Measurements from ENCODE around the gene AK4. TPM values are rescaled to one million over a fixed set of nuclear protein-coding genes. Genes with fewer than 3 reads are reported as not detected.
"Not testable (repeated sequence)": the region's sequence is repeated elsewhere in the genome, so short reads cannot be mapped to it uniquely, and the experiment has no call there.

AK4 gene
- polyA plus RNA-seq, 2 of the 4 experiments (the other 2 are of a cell fraction): 10.6 to 25.9 TPM

DNA sequence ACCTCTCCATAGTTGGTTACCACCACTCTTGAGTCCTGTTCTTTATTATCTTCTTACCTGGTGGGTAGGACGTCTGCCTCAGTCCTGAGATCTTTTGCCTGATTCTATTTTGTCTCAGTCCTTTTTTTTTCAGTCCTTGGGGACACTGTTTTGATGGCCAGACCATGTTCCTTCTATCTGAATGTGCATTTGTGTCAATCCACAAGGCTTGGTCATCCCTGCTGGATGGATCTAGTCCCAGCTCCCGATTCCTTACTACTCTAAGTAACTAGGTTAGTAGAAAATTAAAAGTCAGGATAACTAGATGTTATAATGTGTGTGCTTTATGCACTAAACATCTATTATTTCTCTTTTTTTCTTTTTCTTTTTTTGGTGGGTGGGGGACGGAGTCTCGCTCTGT lies 28.1 kb upstream of the AK4 start:
- WGBS (ENCODE audit: missing lambda C conversion rate): 49% methylated on average over 4 of the region's 4 CpGs
- ATAC-seq: no peak
- DNase-seq (ENCODE audit: low read depth in 1 of 2, low spot score in 1 of 2): no peak

DNA sequence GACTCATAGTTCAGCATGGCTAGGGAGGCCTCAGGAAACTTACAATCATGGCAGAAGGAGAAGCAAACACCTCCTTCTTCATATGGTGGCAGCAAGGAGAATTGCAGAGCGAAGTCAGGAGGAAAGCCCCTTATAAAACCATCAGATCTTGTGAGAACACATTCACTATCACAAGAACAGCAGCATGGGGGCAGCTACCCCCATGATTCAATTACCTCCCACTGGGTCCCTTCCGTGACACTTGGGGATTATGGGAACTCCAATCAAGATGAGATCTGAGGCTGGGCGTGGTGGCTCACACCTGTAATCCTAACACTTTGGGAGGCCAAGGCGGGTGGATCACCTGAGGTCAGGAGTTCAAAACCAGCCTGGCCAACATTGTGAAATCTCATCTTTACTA lies 18.9 kb upstream of the AK4 start:
- CTCF ChIA-PET; ATAC-seq; H3K9me3 ChIP-seq; H3K4me2 ChIP-seq; H3K4me1 ChIP-seq; FAIRE-seq; H3K4me3 ChIP-seq; H3K27ac ChIP-seq; POLR2A ChIA-PET; DNase-seq (ENCODE audit: low read depth in 1 of 2, low spot score in 1 of 2): not testable (repeated sequence)
- WGBS (ENCODE audit: missing lambda C conversion rate): 76% methylated on average over 4 of the region's 4 CpGs

More for the DNA sequence above, 28.1 kb upstream of the AK4 start:
- Histone ChIP-seq H3K9me3 (no peaks in the 10 kb centered on the region), H3K4me1 (no peaks in the 10 kb centered on the region), H3K27ac (no peak overlapping the region), H3K4me2 (no peak overlapping the region), H3K4me3 (no peak overlapping the region)
- no peak for FAIRE-seq
- ChIA-PET CTCF (no interaction called here), POLR2A (no interaction called here)
- TF ChIP-seq MAFK (IDR thresholded peaks at IDR 0.05; ENCODE audit: partially characterized antibody): no peak
- TF ChIP-seq FOSL2 (IDR thresholded peaks at IDR 0.05): no peak
- TF ChIP-seq FOSL2 (CRISPR knock-in tag; IDR thresholded peaks at IDR 0.05): no peak
- no peak for TF ChIP-seq HOXB13 (CRISPR knock-in tag; IDR thresholded peaks at IDR 0.05; ENCODE audit: low read depth)
- TF ChIP-seq KDM5A (IDR thresholded peaks at IDR 0.05): no peak
- no peak for TF ChIP-seq MAX (IDR thresholded peaks at IDR 0.05)
- TF ChIP-seq BHLHE40 (IDR thresholded peaks at IDR 0.05; ENCODE audit: low read depth, low read length): no peak
- TF ChIP-seq GATA3 (IDR thresholded peaks at IDR 0.05; ENCODE audit: borderline replicate concordance): no peak
- TF ChIP-seq CTCF (IDR thresholded peaks at IDR 0.05): no peak
- TF ChIP-seq CEBPB (IDR thresholded peaks at IDR 0.05): no peak
- no peak for TF ChIP-seq EHF (CRISPR knock-in tag; IDR thresholded peaks at IDR 0.05)
- TF ChIP-seq REST (IDR thresholded peaks at IDR 0.05): no peak
- TF ChIP-seq ZSCAN20 (CRISPR knock-in tag; IDR thresholded peaks at IDR 0.05): no peak
- TF ChIP-seq CHD2 (IDR thresholded peaks at IDR 0.05; ENCODE audit: low read length, partially characterized antibody): no peak
- no peak for TF ChIP-seq ESRRA (IDR thresholded peaks at IDR 0.05; ENCODE audit: borderline replicate concordance, low read length)
- TF ChIP-seq ATOH8 (CRISPR knock-in tag; IDR thresholded peaks at IDR 0.05; ENCODE audit: low read depth): no peak
- TF ChIP-seq, protein P1, sequence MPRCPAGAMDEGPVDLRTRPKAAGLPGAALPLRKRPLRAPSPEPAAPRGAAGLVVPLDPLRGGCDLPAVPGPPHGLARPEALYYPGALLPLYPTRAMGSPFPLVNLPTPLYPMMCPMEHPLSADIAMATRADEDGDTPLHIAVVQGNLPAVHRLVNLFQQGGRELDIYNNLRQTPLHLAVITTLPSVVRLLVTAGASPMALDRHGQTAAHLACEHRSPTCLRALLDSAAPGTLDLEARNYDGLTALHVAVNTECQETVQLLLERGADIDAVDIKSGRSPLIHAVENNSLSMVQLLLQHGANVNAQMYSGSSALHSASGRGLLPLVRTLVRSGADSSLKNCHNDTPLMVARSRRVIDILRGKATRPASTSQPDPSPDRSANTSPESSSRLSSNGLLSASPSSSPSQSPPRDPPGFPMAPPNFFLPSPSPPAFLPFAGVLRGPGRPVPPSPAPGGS (IDR thresholded peaks at IDR 0.05): no peak
- no peak for TF ChIP-seq FOSB (CRISPR knock-in tag; IDR thresholded peaks at IDR 0.05)
- no peak for TF ChIP-seq PHF8 (IDR thresholded peaks at IDR 0.05; ENCODE audit: borderline replicate concordance, low read depth)
